HG02884 (cell line): ENCODE measurements around the gene C11orf58.
A peak's percentile ranks its signal among the peaks of the same experiment; 100 is the strongest.

ENCODE experiments used
- ATAC-seq: cut with Tn5 transposase; IDR thresholded peaks from one replicate; pipeline ENCODE4 v1.9.1; 2021; ENCODE audit warnings: mild to moderate bottlenecking, moderate library complexity; ENCODE audit not compliant: unreplicated experiment

Gene C11orf58

DNA sequence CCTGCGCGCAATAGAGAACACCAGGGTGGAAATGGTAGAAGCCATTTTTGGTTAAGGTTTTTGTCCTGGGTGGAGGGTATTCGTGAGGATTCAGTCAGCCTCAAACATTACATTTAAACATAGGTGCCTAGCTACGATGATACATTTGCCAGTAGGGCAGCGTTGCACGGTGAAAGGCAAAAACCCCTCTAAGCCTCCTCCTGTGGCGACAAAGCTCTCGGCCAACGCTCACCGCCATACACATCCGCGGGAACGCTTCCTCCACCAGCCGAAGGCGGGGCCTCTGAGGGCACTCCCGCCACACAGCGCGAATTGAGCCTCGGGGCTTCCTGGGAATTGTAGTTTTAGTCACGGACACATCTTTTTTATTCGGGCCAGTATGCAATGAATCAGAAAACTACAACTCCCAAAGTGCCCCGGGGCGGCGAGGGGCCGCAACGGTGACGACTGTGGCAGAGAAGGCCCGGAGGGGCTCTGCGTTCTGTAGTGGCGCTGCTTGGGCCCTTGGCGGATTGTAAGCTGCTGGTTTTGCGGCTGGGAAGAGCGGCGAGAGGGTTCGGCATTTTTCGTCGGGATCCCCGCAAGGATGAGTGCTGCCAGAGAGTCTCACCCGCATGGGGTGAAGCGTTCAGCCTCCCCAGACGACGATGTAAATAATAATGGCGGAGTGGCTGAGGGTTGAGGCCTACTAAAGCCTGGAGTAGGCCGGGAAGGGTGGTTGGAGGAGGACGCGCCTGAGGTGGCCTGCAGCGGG, at the start of gene C11orf58:
Gene C11orf58, plus strand, starts transcription at position 455 of the 754 bp plus-strand sequence. Its CDS starts 132 bp downstream, at position 587.
- peak; percentile 96 for ATAC-seq

DNA sequence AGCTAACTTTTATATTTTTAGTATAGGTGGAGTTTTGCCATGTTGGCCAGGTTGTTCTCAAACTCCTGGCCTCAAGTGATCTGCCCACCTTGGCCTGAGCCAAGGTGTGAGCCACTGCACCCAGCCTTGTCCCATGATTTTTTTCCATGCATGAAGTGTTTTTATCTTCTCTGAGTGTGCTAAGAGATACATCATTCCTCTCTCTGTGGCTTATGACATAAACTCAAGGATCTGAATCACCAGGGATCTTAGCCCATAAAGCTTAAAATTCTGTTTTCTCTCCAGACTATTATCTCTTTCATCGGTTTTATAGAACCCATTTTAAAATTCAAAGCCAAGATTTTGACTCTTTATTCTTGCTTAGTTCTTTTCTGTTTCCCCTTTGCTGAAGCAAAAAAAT, 48.4 kb upstream of the C11orf58 start:
- ATAC-seq: no peak

DNA sequence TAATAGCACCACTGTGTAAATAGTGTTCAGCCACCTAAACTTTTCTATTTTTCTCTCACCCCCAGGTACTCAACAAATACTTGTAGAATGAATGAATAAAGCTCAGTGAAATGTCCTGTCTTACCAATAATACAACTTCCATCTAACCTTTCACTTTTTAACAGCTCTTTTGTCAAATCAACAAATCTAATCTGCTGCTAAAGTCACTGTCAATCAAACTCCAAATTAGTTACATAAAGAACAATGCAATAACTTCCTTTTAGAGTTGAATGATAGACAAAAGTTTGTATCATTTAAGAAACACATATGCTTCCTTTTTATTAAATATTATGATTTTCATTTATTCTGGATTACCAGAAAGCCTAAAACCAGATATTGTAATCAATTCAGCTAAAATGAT, 34.7 kb upstream of the C11orf58 start:
- no peak for ATAC-seq

DNA sequence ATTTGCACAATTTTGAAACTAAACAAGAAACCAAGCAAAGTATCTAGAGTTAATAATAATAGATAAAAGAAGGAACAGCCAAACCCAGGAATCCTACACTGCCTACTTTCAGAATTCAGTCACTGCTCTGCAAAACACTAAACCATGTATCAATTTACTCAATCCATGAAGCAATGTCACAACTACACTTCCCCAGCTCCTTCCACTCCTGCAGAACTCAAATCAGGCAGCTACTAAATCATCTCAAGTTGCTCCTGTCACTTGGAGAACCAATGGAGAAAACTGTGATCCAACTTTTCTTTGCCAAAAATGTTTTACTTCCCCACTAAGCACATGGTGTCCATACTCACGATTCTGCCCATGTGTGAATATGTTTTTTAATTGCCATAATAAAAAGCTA, 24.9 kb upstream of the C11orf58 start:
- no peak for ATAC-seq

- no peak for ATAC-seq
Measured at GRCh38 chr11:16722581-16723344, 15.7 kb upstream of the C11orf58 start.

- no peak for ATAC-seq
Measured at GRCh38 chr11:16727806-16728205, 10.6 kb upstream of the C11orf58 start.

- peak; percentile 10 for ATAC-seq
Measured at GRCh38 chr11:16737818-16738192, 642 bp upstream of the C11orf58 start.

DNA sequence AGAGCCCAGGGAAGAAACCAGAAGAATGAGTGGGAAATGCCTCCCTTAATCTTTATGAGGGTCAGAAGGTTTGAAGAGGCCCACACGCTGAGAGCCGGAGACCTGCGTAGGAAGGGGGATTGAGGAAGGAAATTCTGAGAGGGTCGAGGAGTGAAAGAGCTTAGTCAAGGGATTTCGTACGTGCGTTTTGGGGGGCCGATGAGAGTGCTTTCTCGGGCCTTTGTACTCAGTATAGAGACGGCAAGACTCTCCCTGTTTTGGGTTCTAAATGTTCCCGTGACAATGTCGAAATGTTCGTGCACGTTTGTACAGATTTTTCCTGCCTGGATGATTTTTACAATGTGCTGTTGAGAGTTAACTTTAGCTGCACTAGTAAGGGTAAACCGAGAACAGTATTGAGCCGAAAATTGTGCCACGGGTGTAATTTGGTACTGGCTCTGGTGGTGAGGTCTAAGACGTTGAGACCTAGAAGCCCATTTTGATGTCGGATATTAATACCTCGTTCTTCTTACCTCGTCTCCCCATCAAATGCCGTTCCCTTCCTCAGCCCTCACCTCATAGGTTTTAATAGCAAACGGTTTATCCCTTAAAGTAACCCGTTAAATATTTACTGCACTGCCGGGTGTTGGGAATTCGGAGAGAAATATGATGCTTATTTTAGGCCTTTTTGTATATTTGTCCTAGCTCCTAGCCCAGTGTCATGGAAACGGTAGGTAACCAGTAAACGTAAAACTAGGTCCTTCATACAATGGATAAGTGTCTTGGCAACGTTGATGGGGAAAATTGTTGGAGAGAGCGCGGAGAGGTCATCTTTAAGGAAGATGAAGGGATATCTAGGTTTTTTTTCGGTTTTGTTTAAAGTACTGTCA, 734 bp downstream of the C11orf58 start:
- no peak for ATAC-seq

GRCh38 chr11:16741473-16741872, 3.0 kb downstream of the C11orf58 start:
- ATAC-seq: no peak

- ATAC-seq: no peak
Measured at GRCh38 chr11:16743478-16743877, 5.0 kb downstream of the C11orf58 start.

DNA sequence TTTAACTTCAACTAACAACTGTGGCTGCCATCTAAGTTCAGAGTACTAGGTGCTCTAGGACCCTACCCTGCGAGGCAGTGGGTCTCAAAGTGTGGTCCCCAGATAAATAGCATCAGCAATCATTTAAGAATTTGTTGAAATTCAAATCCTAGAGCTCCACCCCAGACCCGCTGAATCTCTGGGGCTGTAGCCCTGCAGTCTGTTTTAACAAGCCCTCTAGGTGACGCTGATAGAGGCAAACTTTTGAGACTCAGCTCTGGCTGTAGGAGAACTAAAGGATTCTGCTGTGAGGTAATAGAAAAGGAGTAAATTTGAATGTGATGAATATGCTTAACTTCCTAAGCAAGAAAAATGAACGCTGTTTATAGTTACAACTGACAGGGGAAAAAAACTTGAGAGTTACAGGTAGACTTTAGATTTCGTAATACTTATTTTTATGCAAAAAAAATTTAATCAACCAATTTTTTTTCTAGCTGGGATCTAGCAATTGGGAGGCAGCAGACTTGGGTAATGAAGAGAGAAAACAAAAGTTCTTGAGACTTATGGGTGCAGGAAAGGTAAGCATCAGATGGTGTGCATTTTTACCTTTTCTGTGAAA, 5.8 kb downstream of the C11orf58 start:
- no peak for ATAC-seq

DNA sequence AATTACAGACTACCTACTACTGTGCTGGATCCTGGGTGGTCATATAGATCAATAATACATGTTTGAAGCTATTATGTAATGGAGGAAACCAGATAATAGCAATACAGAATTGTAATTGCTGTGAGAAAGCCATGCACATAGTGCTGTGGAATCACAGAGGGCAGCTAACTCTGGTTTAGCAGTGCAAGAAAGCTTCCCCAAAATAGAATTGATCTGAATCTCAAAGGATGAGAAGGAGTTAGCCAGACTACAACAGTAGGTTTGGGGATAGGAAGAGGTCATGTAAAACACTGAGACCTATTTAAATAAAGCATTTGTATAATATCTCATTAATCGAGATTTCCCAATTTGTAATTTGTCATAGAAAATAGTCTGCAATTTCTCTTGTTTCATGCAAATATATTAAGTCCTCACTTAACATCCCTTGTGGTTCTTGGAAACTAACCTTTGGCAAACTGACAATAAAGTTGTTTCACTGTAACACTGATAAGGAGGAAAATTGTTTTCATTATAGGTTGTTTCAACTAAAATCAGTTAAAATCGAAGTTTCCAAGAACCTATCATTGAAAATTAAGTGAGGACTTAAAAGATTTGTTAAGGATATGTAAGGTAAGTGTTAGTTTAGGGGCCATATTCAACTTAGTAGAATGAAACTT, 7.6 kb downstream of the C11orf58 start:
- ATAC-seq: no peak

- ATAC-seq: no peak
Measured at GRCh38 chr11:16749092-16749491, 10.6 kb downstream of the C11orf58 start.

- ATAC-seq: no peak
Measured at GRCh38 chr11:16749666-16750065, 11.2 kb downstream of the C11orf58 start.

- ATAC-seq: no peak
Measured at GRCh38 chr11:16750417-16750816, 12.0 kb downstream of the C11orf58 start.

- ATAC-seq: no peak
Measured at GRCh38 chr11:16758382-16759024, 20.1 kb downstream of the C11orf58 start.

DNA sequence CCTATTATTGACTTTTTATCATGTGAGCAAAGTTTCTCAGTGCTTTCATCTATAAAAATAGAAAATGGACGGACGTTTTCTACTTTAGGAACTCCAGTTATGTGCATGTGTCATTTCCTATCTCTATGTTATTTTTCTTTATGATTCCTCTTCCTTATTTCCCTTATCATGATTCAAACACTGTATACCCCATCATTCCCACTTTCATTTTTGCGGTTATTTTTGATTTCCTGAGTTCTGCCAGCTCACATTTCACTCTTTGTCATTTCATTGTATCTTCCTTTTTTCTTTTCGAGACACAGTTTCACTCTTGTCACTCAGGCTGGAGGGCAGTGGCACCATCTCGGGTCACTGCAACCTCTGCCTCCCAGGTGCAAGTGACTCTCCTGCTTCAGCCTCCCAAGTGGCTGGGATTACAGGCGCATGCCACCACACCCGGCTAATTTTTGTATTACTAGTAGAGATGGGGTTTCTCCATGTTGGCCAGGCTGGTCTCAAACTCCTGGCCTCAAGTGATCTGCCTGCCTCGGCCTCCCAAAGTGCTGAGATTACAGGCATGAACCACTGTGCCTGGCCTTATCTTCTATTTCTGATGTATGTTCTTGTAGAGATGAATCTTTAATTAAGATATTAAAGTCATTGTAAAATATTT, 21.5 kb downstream of the C11orf58 start:
- no peak for ATAC-seq

GRCh38 chr11:16763746-16764145, 25.3 kb downstream of the C11orf58 start:
- ATAC-seq: no peak

DNA sequence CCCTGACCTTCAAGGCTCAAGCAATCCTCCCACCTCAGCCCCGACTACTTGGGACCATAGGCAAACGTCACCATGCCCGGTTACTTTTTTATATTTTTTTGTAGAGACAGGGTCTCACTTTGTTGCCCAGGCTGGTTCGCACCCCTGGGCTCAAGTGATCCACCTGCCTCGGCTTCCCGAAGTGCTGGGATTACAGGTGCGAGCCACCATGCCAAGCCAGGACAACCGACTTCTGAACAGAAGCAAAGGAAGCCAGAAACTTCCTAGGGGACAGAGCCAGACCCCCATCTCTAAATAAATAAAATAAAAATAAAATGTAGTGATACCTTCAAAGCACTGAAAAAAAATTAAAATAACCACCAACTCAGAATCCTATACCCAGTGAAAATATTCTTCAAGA, 26.4 kb downstream of the C11orf58 start:
- ATAC-seq: no peak
